H9 (cell line): ENCODE data around the gene HSPBP1. TPM values are rescaled to one million over a fixed set of nuclear protein-coding genes. Genes with fewer than 3 reads are reported as not detected.

Experiments used
- DNase-seq: peaks from one replicate; pipeline ENCODE4 v3.0.0-alpha.2; 2017
- H2AFZ ChIP-seq: one replicate; pipeline ENCODE4 v1.6.1; 2013; ENCODE audit warnings: mild to moderate bottlenecking, low read length, control low read depth, moderate library complexity
- H2AK5ac ChIP-seq: 2 replicates; pipeline ENCODE4 v1.6.1; 2013; ENCODE audit warnings: low read length, control low read depth, mixed read lengths; ENCODE audit not compliant: insufficient read length
- H2BK120ac ChIP-seq: one replicate; pipeline ENCODE4 v1.6.1; 2013; ENCODE audit warnings: low read depth, mild to moderate bottlenecking, low read length, control low read depth, inconsistent platforms; ENCODE audit not compliant: poor library complexity, severe bottlenecking
- H2BK12ac ChIP-seq: 2 replicates; pipeline ENCODE4 v1.6.1; 2013; ENCODE audit warnings: low read length, control low read depth, mixed read lengths, low read depth; ENCODE audit not compliant: insufficient read length
- H2BK15ac ChIP-seq: 2 replicates; pipeline ENCODE4 v1.6.1; 2013; ENCODE audit warnings: low read depth, low read length, control low read depth
- H2BK20ac ChIP-seq: one replicate; pipeline ENCODE4 v1.6.1; 2013; ENCODE audit warnings: low read depth, mild to moderate bottlenecking, low read length, control low read depth, inconsistent platforms; ENCODE audit not compliant: poor library complexity, severe bottlenecking
- H2BK5ac ChIP-seq: 2 replicates; pipeline ENCODE4 v1.6.1; 2013; ENCODE audit warnings: low read length, control low read depth, mixed read lengths; ENCODE audit not compliant: insufficient read length
- H3K14ac ChIP-seq: 2 replicates; pipeline ENCODE4 v1.6.1; 2013; ENCODE audit warnings: low read length, control low read depth; ENCODE audit not compliant: insufficient read depth
- H3K18ac ChIP-seq: 2 replicates; pipeline ENCODE4 v1.6.1; 2013; ENCODE audit warnings: low read depth, mild to moderate bottlenecking, mixed read lengths, low read length, control low read depth; ENCODE audit not compliant: insufficient read length
- H3K23ac ChIP-seq: 2 replicates; pipeline ENCODE4 v1.6.1; 2013; ENCODE audit warnings: low read length, control low read depth, mixed read lengths, low read depth; ENCODE audit not compliant: insufficient read length
- H3K23me2 ChIP-seq: 2 replicates; pipeline ENCODE4 v1.6.1; 2013; ENCODE audit warnings: low read depth, mild to moderate bottlenecking, mixed read lengths, low read length, control low read depth; ENCODE audit not compliant: insufficient read length, poor library complexity, severe bottlenecking
- H3K27ac ChIP-seq: 2 replicates; pipeline ENCODE4 v1.5.1; 2013; ENCODE audit warnings: low read length, control low read depth, mixed read lengths, low read depth; ENCODE audit not compliant: insufficient read length
- H3K27me3 ChIP-seq: 2 replicates; pipeline ENCODE4 v1.6.1; 2013; ENCODE audit warnings: low read length, control low read depth, inconsistent platforms; ENCODE audit not compliant: insufficient read depth
- H3K4ac ChIP-seq: 2 replicates; pipeline ENCODE4 v1.6.1; 2013; ENCODE audit warnings: low read depth, mild to moderate bottlenecking, control low read depth, inconsistent platforms, low read length, moderate library complexity
- H3K4me1 ChIP-seq: 2 replicates; pipeline ENCODE4 v1.6.1; 2013; ENCODE audit warnings: low read length, control low read depth, inconsistent platforms; ENCODE audit not compliant: insufficient read depth
- H3K4me2 ChIP-seq: 2 replicates; pipeline ENCODE4 v1.6.1; 2013; ENCODE audit warnings: low read length, control low read depth, mixed read lengths; ENCODE audit not compliant: insufficient read length, insufficient read depth
- H3K56ac ChIP-seq: 2 replicates; pipeline ENCODE4 v1.6.1; 2013; ENCODE audit warnings: low read depth, mild to moderate bottlenecking, mixed read lengths, low read length, control low read depth; ENCODE audit not compliant: insufficient read length
- H3K79me1 ChIP-seq: 2 replicates; pipeline ENCODE4 v1.6.1; 2013; ENCODE audit warnings: low read depth, mild to moderate bottlenecking, moderate library complexity, low read length, control low read depth, inconsistent platforms; ENCODE audit not compliant: insufficient read depth, poor library complexity, severe bottlenecking
- H3K79me2 ChIP-seq: 2 replicates; pipeline ENCODE4 v1.6.1; 2013; ENCODE audit warnings: low read length, control low read depth, inconsistent platforms; ENCODE audit not compliant: insufficient read depth
- H3K9ac ChIP-seq: 2 replicates; pipeline ENCODE4 v1.6.1; 2013; ENCODE audit warnings: low read length, control low read depth, mixed read lengths; ENCODE audit not compliant: insufficient read length; ENCODE audit errors: extremely low read depth
- H3K9me3 ChIP-seq: one replicate; pipeline ENCODE4 v1.6.1; 2013; ENCODE audit warnings: low read depth, low read length, inconsistent platforms; ENCODE audit not compliant: control insufficient read depth
- H3T11ph ChIP-seq: one replicate; pipeline ENCODE4 v1.6.1; 2013; ENCODE audit warnings: mild to moderate bottlenecking, low read length, control low read depth, inconsistent platforms
- H4K20me1 ChIP-seq: one replicate; pipeline ENCODE4 v1.6.1; 2013; ENCODE audit not compliant: control insufficient read depth, insufficient read length, insufficient read depth
- H4K5ac ChIP-seq: 2 replicates; pipeline ENCODE4 v1.6.1; 2013; ENCODE audit warnings: low read depth, mild to moderate bottlenecking, mixed read lengths, low read length, control low read depth; ENCODE audit not compliant: insufficient read length
- H4K8ac ChIP-seq: replicated peaks from 2 replicates; pipeline ENCODE4 v1.6.1; 2013; ENCODE audit warnings: low read length, control low read depth, mixed read lengths, low read depth; ENCODE audit not compliant: insufficient read length
- H4K91ac ChIP-seq: 2 replicates; pipeline ENCODE4 v1.6.1; 2013; ENCODE audit warnings: low read depth, mild to moderate bottlenecking, moderate library complexity, mixed read lengths, low read length, control low read depth; ENCODE audit not compliant: insufficient read length
- H3K27ac Mint-ChIP-seq, 3 experiments: 2 replicates in 2 of 3; 3 replicates in 1 of 3; pipeline ENCODE4 v1.8.0; 2020 to 2021; ENCODE audit warnings: mixed read lengths in 3 of 3, mild to moderate bottlenecking in 1 of 3, moderate library complexity in 1 of 3
- H3K27me3 Mint-ChIP-seq: 2 replicates; pipeline ENCODE4 v1.8.0; 2021; ENCODE audit warnings: low read depth, mild to moderate bottlenecking, moderate library complexity, mixed read lengths
- H3K36me3 Mint-ChIP-seq, 3 experiments: 2 replicates in 2 of 3; 3 replicates in 1 of 3; pipeline ENCODE4 v1.8.0; 2020 to 2021; ENCODE audit warnings: low read depth in 3 of 3, mixed read lengths in 3 of 3; ENCODE audit not compliant: insufficient read depth in 1 of 3
- H3K4me1 Mint-ChIP-seq, 2 experiments: 2 replicates each; pipeline ENCODE4 v1.8.0; 2020; ENCODE audit warnings: mixed read lengths in 2 of 2
- H3K4me3 Mint-ChIP-seq, 2 experiments: 2 replicates in 1 of 2; 3 replicates in 1 of 2; pipeline ENCODE4 v1.8.0; 2020 to 2021; ENCODE audit warnings: mild to moderate bottlenecking in 2 of 2, mixed read lengths in 2 of 2, moderate library complexity in 1 of 2
- H3K9me3 Mint-ChIP-seq, 2 experiments: 2 replicates in 1 of 2; 3 replicates in 1 of 2; pipeline ENCODE4 v1.8.0; 2020; ENCODE audit warnings: mild to moderate bottlenecking in 2 of 2, mixed read lengths in 2 of 2, moderate library complexity in 1 of 2
- CTCF ChIP-seq: fragments of 200-600 bp; sonication (generic); conservative IDR thresholded peaks from 3 replicates; pipeline ENCODE4 v1.8.0; 2021; ENCODE audit warnings: antibody characterized with exemption, mild to moderate bottlenecking
- WGBS: extraction: QIAGEN DNeasy Blood & Tissue Kit; methylation state at CpG from one replicate; pipeline ENCODE4 v1.1.7; 2013; ENCODE audit warnings: missing lambda C conversion rate, low lambda C conversion rate, mixed read lengths; ENCODE audit not compliant: insufficient read length; ENCODE audit errors: extremely low coverage; 5-methylcytosine and 5-hydroxymethylcytosine counted together
- total RNA-seq: library from RNA; stranded (reverse); gene quantifications from 2 replicates; pipeline ENCODE4 v1.2.1, GENCODE V29; 2021

HSPBP1 gene
- total RNA-seq, 1 experiment from 2014 or later, result 47.4 TPM

- Histone ChIP-seq H3K79me2 (no peaks in the 10 kb centered on the region), H2AK5ac (no peak overlapping the region), H3K4ac (no peak overlapping the region), H2AFZ (no peak overlapping the region), H2BK15ac (no peak overlapping the region), H3T11ph (no peak overlapping the region), H2BK12ac (no peak overlapping the region), H3K23ac (no peak overlapping the region), H4K20me1 (no peaks in the 10 kb centered on the region), H3K56ac (no peak overlapping the region), H3K9me3 (no peaks in the 10 kb centered on the region), H3K14ac (no peak overlapping the region; the same call in 1 of the 2 replicates), H2BK120ac (no peak overlapping the region), H4K5ac (no peak overlapping the region), H4K8ac (no peak overlapping the region), H4K91ac (no peak overlapping the region), H2BK5ac (no peak overlapping the region), H3K9ac (no peak overlapping the region), H3K27me3 (no peaks in the 10 kb centered on the region; the same call in 1 of the 2 replicates), H3K79me1 (no peaks in the 10 kb centered on the region), H3K23me2 (no peaks in the 10 kb centered on the region), H3K4me1 (no peaks in the 10 kb centered on the region), H2BK20ac (no peak overlapping the region), H3K18ac (no peak overlapping the region), H3K4me2 (no peak overlapping the region), H3K27ac (no peak overlapping the region)
- Mint-ChIP-seq H3K27ac (no peak overlapping the region), H3K36me3 (peaks cover 0 to under 1% (median 0%) of the 10 kb centered on the region in 3 experiments; a peak in 2 of 7 replicates), H3K4me3 (peak overlapping the region in 1 of 2 experiments; percentile 49; a peak in 1 of 5 replicates), H3K9me3 (no peaks in the 10 kb centered on the region; a peak in 1 of 5 replicates), H3K27me3 (peaks cover 11% of the 10 kb centered on the region), H3K4me1 (peaks cover 11 to 28% of the 10 kb centered on the region in 2 experiments)
- WGBS, result no CpG with 5 or more reads among the region's 8 CpGs
- no peak for TF ChIP-seq CTCF
- peak; percentile 37 for DNase-seq
Observed at GRCh38 chr19:55316646-55317045, 36.7 kb upstream of the HSPBP1 start.
